Measurements from ENCODE around the gene FOXN4. TPM values are rescaled to one million over a fixed set of nuclear protein-coding genes. Genes with fewer than 3 reads are reported as not detected.

The FOXN4 gene
- total RNA-seq, 4 donors from 2014 or later, result not detected

- no peak for TF ChIP-seq CTCF (IDR thresholded peaks at IDR 0.05)
- TF ChIP-seq POLR2A (IDR thresholded peaks at IDR 0.05), result no peak
- no peak for TF ChIP-seq EP300 (IDR thresholded peaks at IDR 0.05)
- 82 to 88% methylated on average over 1 of the region's 1 CpG for WGBS, 2 donors
- H3K27ac ChIP-seq, result no peak overlapping the region
- H3K4me1 ChIP-seq, result peaks cover 0 to 11% (median 2%) of the 10 kb centered on the region in 4 donors
- H3K36me3 ChIP-seq, result no peaks in the 10 kb centered on the region
- no peak overlapping the region for H3K4me3 ChIP-seq
- H3K9me3 ChIP-seq, result no peaks in the 10 kb centered on the region
- peaks cover 0 to 26% of the 10 kb centered on the region in 2 donors for H3K27me3 ChIP-seq
- no peak for DNase-seq (ENCODE audit: low spot score in 2 of 2)
Measured at GRCh38 chr12:109288571-109288970, 20.5 kb downstream of the FOXN4 start.

- DNase-seq (ENCODE audit: low spot score in 2 of 2), result no peak
- H3K4me1 ChIP-seq, result peaks cover 0 to 11% (median 2%) of the 10 kb centered on the region in 4 donors
- no peaks in the 10 kb centered on the region for H3K9me3 ChIP-seq
- no peaks in the 10 kb centered on the region for H3K36me3 ChIP-seq
- no peak overlapping the region for H3K4me3 ChIP-seq
- TF ChIP-seq EP300 (IDR thresholded peaks at IDR 0.05), result no peak
- no peak for TF ChIP-seq POLR2A (IDR thresholded peaks at IDR 0.05)
- no peak for TF ChIP-seq CTCF (IDR thresholded peaks at IDR 0.05)
- H3K27me3 ChIP-seq, result peaks cover 0 to 26% of the 10 kb centered on the region in 2 donors
- H3K27ac ChIP-seq, result no peak overlapping the region
- WGBS, 2 donors, result 82 to 84% methylated on average over 16 of the region's 16 CpGs
Measured at GRCh38 chr12:109287811-109288469, 21.1 kb downstream of the FOXN4 start.

- no peak overlapping the region for H3K4me3 ChIP-seq
- no peak overlapping the region for H3K27ac ChIP-seq
- 78 to 91% methylated on average over 7 of the region's 7 CpGs for WGBS, 2 donors
- peaks cover 0 to 11% (median 2%) of the 10 kb centered on the region in 4 donors for H3K4me1 ChIP-seq
- H3K27me3 ChIP-seq, result peaks cover 0 to 22% of the 10 kb centered on the region in 2 donors
- H3K36me3 ChIP-seq, result no peaks in the 10 kb centered on the region
- no peak for TF ChIP-seq EP300 (IDR thresholded peaks at IDR 0.05)
- no peak for TF ChIP-seq CTCF (IDR thresholded peaks at IDR 0.05)
- no peak for TF ChIP-seq POLR2A (IDR thresholded peaks at IDR 0.05)
- no peaks in the 10 kb centered on the region for H3K9me3 ChIP-seq
- DNase-seq (ENCODE audit: low spot score in 2 of 2), result no peak
Measured at GRCh38 chr12:109287181-109287580, 21.9 kb downstream of the FOXN4 start.

- Histone ChIP-seq H3K4me1 (peaks cover 0 to 7% (median under 1%) of the 10 kb centered on the region in 4 donors), H3K27me3 (peaks cover 0 to 16% of the 10 kb centered on the region in 2 donors), H3K36me3 (no peaks in the 10 kb centered on the region), H3K4me3 (no peak overlapping the region), H3K27ac (no peak overlapping the region), H3K9me3 (no peaks in the 10 kb centered on the region)
- WGBS, 2 donors, result 75 to 76% methylated on average over 4 of the region's 4 CpGs
- TF ChIP-seq POLR2A (IDR thresholded peaks at IDR 0.05) (no peak), EP300 (IDR thresholded peaks at IDR 0.05) (no peak), CTCF (IDR thresholded peaks at IDR 0.05) (no peak)
- DNase-seq (ENCODE audit: low spot score in 2 of 2), result no peak
Measured at GRCh38 chr12:109286652-109287051, 22.4 kb downstream of the FOXN4 start.

- Histone ChIP-seq H3K36me3 (no peaks in the 10 kb centered on the region), H3K27ac (no peak overlapping the region), H3K27me3 (peaks cover 0 to 12% of the 10 kb centered on the region in 2 donors), H3K4me1 (peaks cover 0 to 3% (median 0%) of the 10 kb centered on the region in 4 donors), H3K9me3 (no peaks in the 10 kb centered on the region), H3K4me3 (no peak overlapping the region)
- DNase-seq (ENCODE audit: low spot score in 2 of 2), result no peak
- TF ChIP-seq CTCF (IDR thresholded peaks at IDR 0.05) (no peak), POLR2A (IDR thresholded peaks at IDR 0.05) (no peak), EP300 (IDR thresholded peaks at IDR 0.05) (no peak)
Measured at GRCh38 chr12:109286252-109286651, 22.8 kb downstream of the FOXN4 start.

Measured in tibial nerve (tissue), 4 donors.